ENCODE measurements around the gene EIF2B2.

GRCh38 chr14:74956027-74956279 is 46.8 kb upstream of the EIF2B2 start:
- TF ChIP-seq NFE2L1 (CRISPR knock-in tag; IDR thresholded peaks at IDR 0.05): no peak
- TF ChIP-seq CTCF (IDR thresholded peaks at IDR 0.05): no peak
- no peak for TF ChIP-seq GABPB1 (CRISPR knock-in tag; IDR thresholded peaks at IDR 0.05)
- no peak for TF ChIP-seq TP53 (CRISPR knock-in tag; IDR thresholded peaks at IDR 0.05)
- no peak for TF ChIP-seq TCF7 (CRISPR knock-in tag; IDR thresholded peaks at IDR 0.05; ENCODE audit: low read depth)
- TF ChIP-seq PREB (CRISPR knock-in tag; IDR thresholded peaks at IDR 0.05; ENCODE audit: borderline replicate concordance): no peak
- TF ChIP-seq AR (CRISPR knock-in tag; IDR thresholded peaks at IDR 0.05): no peak
- no peak for TF ChIP-seq ZNF219 (CRISPR knock-in tag; IDR thresholded peaks at IDR 0.05; ENCODE audit: borderline replicate concordance)
- no peak for TF ChIP-seq JUN (CRISPR knock-in tag; IDR thresholded peaks at IDR 0.05)
- no peak for TF ChIP-seq MAX (CRISPR knock-in tag; IDR thresholded peaks at IDR 0.05)

Data from WTC11 (cell line).